ENCODE data around the gene CPS1. TPM values are rescaled to one million over a fixed set of nuclear protein-coding genes. Genes with fewer than 3 reads are reported as not detected.

Gene CPS1
- total RNA-seq, 1 donor from 2014 or later: 31.5 TPM

GRCh38 chr2:210586381-210586780, 30.0 kb downstream of the CPS1 start:
- no peaks in the 10 kb centered on the region for H3K9me3 Mint-ChIP-seq (ENCODE audit: unreplicated experiment)
- no peaks in the 10 kb centered on the region for H3K27me3 Mint-ChIP-seq (ENCODE audit: unreplicated experiment)
- no peaks in the 10 kb centered on the region for H3K4me1 Mint-ChIP-seq (ENCODE audit: unreplicated experiment)
- no peak overlapping the region for H3K27ac Mint-ChIP-seq (ENCODE audit: unreplicated experiment)
- no peak for DNase-seq (ENCODE audit: low spot score)
- TF ChIP-seq CTCF (IDR thresholded peaks at IDR 0.05; ENCODE audit: unreplicated experiment): no peak
- no peaks in the 10 kb centered on the region for H3K36me3 Mint-ChIP-seq (ENCODE audit: low read depth, unreplicated experiment)
- no peak overlapping the region for H3K4me3 Mint-ChIP-seq (ENCODE audit: unreplicated experiment)

GRCh38 chr2:210591663-210592062, 35.3 kb downstream of the CPS1 start:
- DNase-seq (ENCODE audit: low spot score): no peak
- no peak for TF ChIP-seq CTCF (IDR thresholded peaks at IDR 0.05; ENCODE audit: unreplicated experiment)

GRCh38 chr2:210592726-210593125, 36.3 kb downstream of the CPS1 start:
- Mint-ChIP-seq H3K36me3 (ENCODE audit: low read depth, unreplicated experiment) (no peaks in the 10 kb centered on the region), H3K27ac (ENCODE audit: unreplicated experiment) (no peak overlapping the region), H3K4me3 (ENCODE audit: unreplicated experiment) (no peak overlapping the region), H3K9me3 (ENCODE audit: unreplicated experiment) (no peaks in the 10 kb centered on the region), H3K27me3 (ENCODE audit: unreplicated experiment) (no peaks in the 10 kb centered on the region), H3K4me1 (ENCODE audit: unreplicated experiment) (no peaks in the 10 kb centered on the region)
- no peak for TF ChIP-seq CTCF (IDR thresholded peaks at IDR 0.05; ENCODE audit: unreplicated experiment)
- DNase-seq (ENCODE audit: low spot score): no peak

More at GRCh38 chr2:210591663-210592062, 35.3 kb downstream of the CPS1 start:
- Mint-ChIP-seq H3K27me3 (ENCODE audit: unreplicated experiment) (no peaks in the 10 kb centered on the region), H3K4me3 (ENCODE audit: unreplicated experiment) (no peak overlapping the region), H3K36me3 (ENCODE audit: low read depth, unreplicated experiment) (no peaks in the 10 kb centered on the region), H3K27ac (ENCODE audit: unreplicated experiment) (no peak overlapping the region), H3K9me3 (ENCODE audit: unreplicated experiment) (no peaks in the 10 kb centered on the region), H3K4me1 (ENCODE audit: unreplicated experiment) (no peaks in the 10 kb centered on the region)

GRCh38 chr2:210593166-210593565, 36.8 kb downstream of the CPS1 start:
- H3K27ac Mint-ChIP-seq (ENCODE audit: unreplicated experiment): peak overlapping the region; percentile 42
- H3K27me3 Mint-ChIP-seq (ENCODE audit: unreplicated experiment): no peaks in the 10 kb centered on the region
- no peaks in the 10 kb centered on the region for H3K9me3 Mint-ChIP-seq (ENCODE audit: unreplicated experiment)
- H3K4me1 Mint-ChIP-seq (ENCODE audit: unreplicated experiment): no peaks in the 10 kb centered on the region
- no peak overlapping the region for H3K4me3 Mint-ChIP-seq (ENCODE audit: unreplicated experiment)
- no peaks in the 10 kb centered on the region for H3K36me3 Mint-ChIP-seq (ENCODE audit: low read depth, unreplicated experiment)
- DNase-seq (ENCODE audit: low spot score): no peak
- TF ChIP-seq CTCF (IDR thresholded peaks at IDR 0.05; ENCODE audit: unreplicated experiment): no peak

GRCh38 chr2:210598219-210598618, 41.8 kb downstream of the CPS1 start:
- no peak for TF ChIP-seq CTCF (IDR thresholded peaks at IDR 0.05; ENCODE audit: unreplicated experiment)
- DNase-seq (ENCODE audit: low spot score): no peak
- Mint-ChIP-seq H3K4me3 (ENCODE audit: unreplicated experiment) (no peak overlapping the region), H3K4me1 (ENCODE audit: unreplicated experiment) (no peaks in the 10 kb centered on the region), H3K36me3 (ENCODE audit: low read depth, unreplicated experiment) (no peaks in the 10 kb centered on the region), H3K27me3 (ENCODE audit: unreplicated experiment) (no peaks in the 10 kb centered on the region), H3K9me3 (ENCODE audit: unreplicated experiment) (no peaks in the 10 kb centered on the region), H3K27ac (ENCODE audit: unreplicated experiment) (no peak overlapping the region)
